Suppressor macrophage treated with lipopolysaccharide for 1 hour (primary cell): ENCODE results near the gene KRT86.
A peak's percentile ranks its signal among the peaks of the same experiment; 100 is the strongest.

Experiments used
- DNase-seq, 3 donors: peaks; one replicate each; pipeline ENCODE4 v3.0.0-alpha.2; 2020 to 2022

KRT86 gene

GRCh38 chr12:52274521-52275120 is at the start of gene KRT86:
Gene KRT86 (plus strand): TSS chr12:52274645. CDS start chr12:52301917, 27,272 bp downstream.
- DNase-seq: no peak

- DNase-seq: no peak
Observed at GRCh38 chr12:52225752-52226151, 48.7 kb upstream of the KRT86 start.

GRCh38 chr12:52226446-52226845 is 48.0 kb upstream of the KRT86 start:
- DNase-seq: no peak

- DNase-seq: no peak
Observed at GRCh38 chr12:52227606-52228166, 46.8 kb upstream of the KRT86 start.

- DNase-seq: no peak
Observed at GRCh38 chr12:52228366-52228765, 46.1 kb upstream of the KRT86 start.

DNA sequence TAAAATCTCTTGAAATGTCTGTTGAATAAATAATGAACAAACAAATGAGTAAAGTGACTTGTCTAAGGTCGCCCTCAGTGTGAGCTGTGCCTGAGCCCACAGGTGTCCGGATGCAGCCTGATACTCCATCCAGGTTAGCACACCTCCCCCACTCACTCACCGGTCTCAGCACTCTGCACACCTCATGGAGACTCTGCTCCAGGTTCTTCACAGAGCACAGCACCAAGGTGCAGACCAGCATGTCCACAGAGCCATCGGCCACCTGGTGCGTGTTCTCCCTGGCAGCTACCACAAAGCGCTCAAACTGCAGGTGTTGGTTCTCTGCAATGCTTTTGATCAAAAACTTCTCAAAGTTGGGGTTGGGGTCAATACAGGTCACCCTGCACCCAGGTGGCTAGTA is 45.5 kb upstream of the KRT86 start:
- DNase-seq: no peak

- no peak for DNase-seq
Observed at GRCh38 chr12:52229836-52230343, 44.6 kb upstream of the KRT86 start.

DNA sequence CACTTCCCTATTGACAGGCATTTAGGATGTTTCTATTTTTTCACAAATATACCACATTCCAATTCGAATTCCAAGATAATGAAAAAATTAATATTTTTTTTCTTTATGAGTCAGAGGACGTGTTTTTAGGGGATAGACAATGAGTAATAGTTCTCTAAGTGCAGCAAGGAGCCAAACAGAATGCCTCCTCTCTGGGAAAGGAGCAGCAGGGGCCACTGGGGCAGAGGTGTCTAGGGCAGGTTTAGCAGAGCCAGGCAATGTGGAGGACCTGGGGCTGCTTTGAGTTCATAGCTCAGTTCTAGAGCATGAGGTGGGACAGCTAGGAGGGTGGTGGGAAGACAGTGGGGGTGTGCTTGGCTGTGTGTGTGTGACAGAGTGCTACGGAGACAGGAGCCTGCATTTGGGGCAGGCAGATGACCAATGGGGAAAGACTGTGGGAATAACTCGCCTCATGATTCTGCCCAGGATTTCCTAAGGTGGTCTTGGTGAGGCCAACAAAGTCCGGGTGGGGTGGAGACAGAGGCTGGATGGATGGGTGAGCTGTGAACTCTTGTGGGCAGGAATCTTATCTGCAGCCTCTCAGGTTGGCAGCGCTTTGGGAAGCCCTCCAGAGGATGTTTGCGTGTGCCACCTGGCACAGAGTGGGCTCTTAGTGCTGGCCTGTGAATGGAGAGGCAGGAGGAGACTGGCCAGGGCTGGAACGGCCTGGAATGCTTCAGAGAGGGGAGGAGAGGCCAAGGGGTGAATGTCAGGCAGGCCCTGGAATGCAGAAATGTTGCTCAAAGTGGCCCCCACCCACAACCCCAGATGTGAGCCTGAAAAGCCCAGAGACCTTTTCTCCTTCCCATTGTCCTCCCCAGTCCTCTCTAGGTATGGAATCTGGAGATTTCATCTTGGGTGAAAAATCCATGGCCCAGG is 43.8 kb upstream of the KRT86 start:
- DNase-seq: peak in 2 of 3 donors; percentile 30 to 40

DNA sequence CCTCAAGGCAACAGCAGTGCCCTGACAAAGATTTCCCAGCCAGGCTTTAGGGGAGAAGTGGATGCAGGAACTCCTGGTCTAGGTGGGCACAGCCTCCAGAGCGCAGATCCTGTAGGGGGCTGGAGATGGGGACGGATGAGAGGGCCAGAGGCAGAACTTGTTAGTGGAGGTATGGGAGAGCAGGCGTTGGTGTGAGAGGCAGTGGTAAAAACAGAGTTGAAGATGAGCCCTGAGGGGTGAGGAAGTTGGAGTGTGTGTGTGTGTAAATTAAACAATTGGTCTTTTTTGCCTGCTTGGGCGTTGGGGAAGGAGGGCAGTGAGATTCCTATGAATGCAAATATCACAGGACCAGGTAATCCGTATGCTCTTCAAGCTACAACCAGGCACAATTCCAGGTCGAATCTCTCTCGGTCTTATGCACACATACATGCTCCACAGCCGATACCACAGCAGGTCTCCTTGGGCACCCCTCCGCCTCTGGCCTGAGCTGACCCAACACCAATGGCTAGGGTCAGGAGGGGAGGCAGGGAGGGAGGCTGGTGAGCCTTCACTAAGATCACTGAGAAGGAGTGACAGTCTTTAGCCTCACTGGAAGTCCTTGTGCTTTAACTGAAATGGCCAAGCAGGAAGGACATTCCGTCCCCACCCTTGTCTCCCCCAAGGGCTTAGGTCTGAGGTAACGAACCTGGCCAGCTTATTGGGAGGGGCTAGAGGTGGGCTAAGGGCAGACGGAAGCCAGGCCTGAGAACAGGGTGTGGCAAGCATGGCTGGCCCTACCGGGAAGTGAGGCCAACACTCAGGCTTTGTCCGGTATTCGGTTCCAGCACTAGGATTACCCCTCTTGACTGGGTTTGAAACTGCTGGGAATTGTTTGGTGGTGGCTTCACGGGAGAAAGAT is 42.9 kb upstream of the KRT86 start:
- DNase-seq: no peak

- no peak for DNase-seq
Observed at GRCh38 chr12:52232203-52232673, 42.2 kb upstream of the KRT86 start.

DNA sequence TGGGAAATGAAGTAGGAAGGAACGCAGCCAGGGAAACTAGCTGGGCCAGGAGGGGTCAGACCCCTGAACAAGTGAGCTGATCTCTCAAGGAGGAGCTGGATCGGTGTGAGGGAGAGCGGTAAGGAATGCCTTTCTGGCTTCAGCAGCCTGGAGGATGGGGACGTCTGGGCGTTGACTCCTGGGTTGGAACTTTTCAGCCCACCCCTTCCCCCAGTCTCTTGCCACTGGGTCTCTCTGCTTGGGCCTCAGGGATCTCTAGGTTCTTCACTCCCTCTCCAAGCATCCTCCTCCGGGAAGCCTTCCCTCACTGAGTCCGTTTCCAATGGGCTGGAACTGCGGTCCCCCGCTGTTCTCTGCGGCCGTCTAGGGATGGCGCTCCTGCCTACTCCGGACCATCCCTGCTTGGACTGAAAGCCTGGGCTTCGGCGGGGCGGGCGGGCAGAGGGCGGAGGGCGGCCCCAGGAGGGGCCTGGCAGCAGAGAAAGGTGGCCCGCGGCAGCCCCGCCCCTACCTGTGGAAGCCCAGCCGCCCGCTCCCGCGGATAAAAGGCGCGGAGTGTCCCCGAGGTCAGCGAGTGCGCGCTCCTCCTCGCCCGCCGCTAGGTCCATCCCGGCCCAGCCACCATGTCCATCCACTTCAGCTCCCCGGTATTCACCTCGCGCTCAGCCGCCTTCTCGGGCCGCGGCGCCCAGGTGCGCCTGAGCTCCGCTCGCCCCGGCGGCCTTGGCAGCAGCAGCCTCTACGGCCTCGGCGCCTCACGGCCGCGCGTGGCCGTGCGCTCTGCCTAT is 41.6 kb upstream of the KRT86 start, which contains the start of gene KRT7:
TSS of gene KRT7 (plus strand) at position 570 of the 788 bp plus-strand sequence. CDS start at position 624, 54 bp downstream.
- DNase-seq: no peak

DNA sequence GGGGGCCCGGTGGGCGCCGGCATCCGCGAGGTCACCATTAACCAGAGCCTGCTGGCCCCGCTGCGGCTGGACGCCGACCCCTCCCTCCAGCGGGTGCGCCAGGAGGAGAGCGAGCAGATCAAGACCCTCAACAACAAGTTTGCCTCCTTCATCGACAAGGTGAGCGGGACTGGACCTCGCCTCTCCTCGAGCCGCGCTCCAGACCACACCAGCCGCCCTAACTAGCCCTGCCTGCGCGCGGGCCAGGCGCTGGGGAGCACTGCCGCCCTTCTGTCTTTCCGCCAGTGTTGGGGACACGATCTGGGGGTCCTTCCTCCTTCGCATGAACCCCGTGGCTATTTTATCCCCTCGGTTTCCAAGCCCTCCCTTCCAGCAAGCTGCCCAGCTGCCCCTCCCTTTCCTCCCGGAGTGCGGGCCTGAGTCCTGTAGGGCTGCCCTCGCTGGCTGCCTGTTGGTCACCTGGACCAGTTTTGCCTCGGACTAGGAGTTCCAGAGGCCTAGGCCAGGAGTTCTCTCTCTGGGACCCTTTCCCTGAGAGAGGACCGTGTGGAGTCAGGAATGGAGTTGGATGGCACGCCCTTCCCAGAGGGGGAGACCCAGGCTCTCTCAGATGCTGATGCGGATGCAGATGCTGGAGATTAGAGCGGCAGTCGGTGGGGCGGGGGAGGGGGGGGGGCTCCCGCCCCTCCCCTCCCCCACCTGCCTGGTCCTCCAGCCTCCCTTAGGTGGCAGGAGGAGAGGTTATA is 40.8 kb upstream of the KRT86 start:
- no peak for DNase-seq

- peak in 1 of 3 donors; percentile 36 for DNase-seq
Observed at GRCh38 chr12:52234223-52234810, 40.1 kb upstream of the KRT86 start.

DNA sequence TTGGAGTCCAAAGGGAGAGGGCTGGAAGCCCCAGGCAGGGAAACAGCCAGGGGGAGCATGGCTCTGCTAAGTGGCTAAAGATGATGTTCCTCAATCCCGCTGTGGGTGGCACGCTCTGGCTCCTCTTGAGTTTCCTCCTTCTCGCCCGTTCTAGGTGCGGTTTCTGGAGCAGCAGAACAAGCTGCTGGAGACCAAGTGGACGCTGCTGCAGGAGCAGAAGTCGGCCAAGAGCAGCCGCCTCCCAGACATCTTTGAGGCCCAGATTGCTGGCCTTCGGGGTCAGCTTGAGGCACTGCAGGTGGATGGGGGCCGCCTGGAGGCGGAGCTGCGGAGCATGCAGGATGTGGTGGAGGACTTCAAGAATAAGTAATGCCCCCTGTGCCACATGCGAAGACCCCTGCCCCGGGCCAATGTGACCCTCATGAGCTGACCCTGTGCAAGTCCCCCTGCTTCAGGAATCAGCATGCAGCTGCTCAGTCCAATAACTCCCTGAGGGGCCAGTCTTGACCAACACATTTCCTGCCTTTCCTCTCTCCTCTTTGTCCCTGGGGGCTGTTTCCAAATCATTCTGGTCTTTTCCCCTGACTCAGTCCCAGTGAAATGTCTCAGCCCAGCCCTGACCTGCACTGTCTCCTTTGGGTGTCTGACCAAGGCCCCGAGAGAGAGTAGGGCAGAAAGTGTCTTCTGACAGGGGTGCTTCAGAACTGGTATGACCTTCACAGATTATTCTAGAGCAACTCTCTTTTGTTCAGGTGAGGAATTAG is 39.3 kb upstream of the KRT86 start:
- DNase-seq: peak in 1 of 3 donors; percentile 22

- DNase-seq: no peak
Observed at GRCh38 chr12:52235822-52236361, 38.6 kb upstream of the KRT86 start.

- no peak for DNase-seq
Observed at GRCh38 chr12:52236386-52237050, 37.9 kb upstream of the KRT86 start.

DNA sequence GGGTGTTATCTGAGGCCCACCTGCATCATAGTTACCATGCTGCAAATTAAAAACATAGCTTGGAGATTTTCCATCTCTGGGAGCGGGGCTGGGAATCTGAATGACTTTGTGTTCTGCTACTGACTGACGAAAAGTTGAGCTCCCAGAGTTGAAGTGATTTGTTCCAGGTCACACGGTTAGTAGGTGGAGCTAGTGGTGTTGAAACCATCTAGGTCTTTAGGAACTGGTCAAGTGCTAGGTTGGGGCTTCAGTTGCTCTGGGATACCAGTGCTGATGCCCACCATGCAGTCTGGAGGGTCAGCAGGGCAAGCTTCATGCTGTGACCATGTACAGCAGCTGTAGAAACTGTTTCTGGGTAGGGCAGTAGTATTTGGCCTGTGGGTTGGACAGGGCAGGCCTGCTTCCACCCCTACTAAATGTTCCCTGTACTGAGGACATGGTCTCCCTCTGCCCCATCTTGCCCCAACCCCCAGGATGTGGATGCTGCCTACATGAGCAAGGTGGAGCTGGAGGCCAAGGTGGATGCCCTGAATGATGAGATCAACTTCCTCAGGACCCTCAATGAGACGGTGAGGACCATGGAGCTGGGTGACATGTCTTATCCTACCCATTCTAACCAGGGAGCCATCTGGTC is 36.1 kb upstream of the KRT86 start:
- DNase-seq: no peak
